Liver (tissue), 9 donors: ENCODE measurements around the gene ZCCHC12. TPM values are rescaled to one million over a fixed set of nuclear protein-coding genes. Genes with fewer than 3 reads are reported as not detected.

Experiments
- DNase-seq: peaks from one replicate; pipeline ENCODE4 v3.0.0-alpha.2; 2017; ENCODE audit warnings: low spot score
- H3K27ac ChIP-seq, 2 donors: one replicate each; pipeline ENCODE4 v1.7.0; 2013; ENCODE audit warnings: inconsistent platforms in 2 of 2, low read length in 2 of 2, control low read depth in 1 of 2, low read depth in 1 of 2, mild to moderate bottlenecking in 1 of 2
- H3K27me3 ChIP-seq, 4 donors: one replicate each; pipeline versions ENCODE4 v1.6.1 to v1.7.0; 2013; ENCODE audit warnings: low read length in 3 of 4, inconsistent platforms in 1 of 4, mild to moderate bottlenecking in 1 of 4, moderate library complexity in 1 of 4; ENCODE audit not compliant: control insufficient read depth in 4 of 4, insufficient read depth in 4 of 4
- H3K36me3 ChIP-seq, 4 donors: one replicate each; pipeline versions ENCODE4 v1.6.1 to v1.7.0; 2013; ENCODE audit warnings: low read length in 3 of 4, mild to moderate bottlenecking in 3 of 4, low read depth in 1 of 4, moderate library complexity in 1 of 4; ENCODE audit not compliant: control insufficient read depth in 4 of 4, insufficient read depth in 3 of 4
- H3K4me1 ChIP-seq, 4 donors: one replicate each; pipeline versions ENCODE4 v1.6.1 to v1.7.0; 2013; ENCODE audit warnings: low read length in 3 of 4, mild to moderate bottlenecking in 3 of 4, moderate library complexity in 1 of 4; ENCODE audit not compliant: control insufficient read depth in 4 of 4, insufficient read depth in 4 of 4
- H3K4me3 ChIP-seq, 3 donors: one replicate each; pipeline versions ENCODE4 v1.6.1 to v1.7.0; 2013; ENCODE audit warnings: low read length in 3 of 3, control low read depth in 1 of 3, low read depth in 1 of 3, mild to moderate bottlenecking in 1 of 3
- H3K9ac ChIP-seq, 2 donors: one replicate each; pipeline ENCODE4 v1.7.0; 2013; ENCODE audit warnings: low read length in 2 of 2, mild to moderate bottlenecking in 2 of 2, moderate library complexity in 2 of 2, control low read depth in 1 of 2, low read depth in 1 of 2
- H3K9me3 ChIP-seq, 4 donors: one replicate each; pipeline versions ENCODE4 v1.6.1 to v1.7.0; 2013; ENCODE audit warnings: low read length in 3 of 4; ENCODE audit not compliant: control insufficient read depth in 4 of 4
- ATF3 ChIP-seq: IDR thresholded peaks from 2 replicates; pipeline ENCODE4 v1.6.1; 2016; ENCODE audit warnings: antibody characterized with exemption
- CTCF ChIP-seq: fragments of 150-350 bp; IDR thresholded peaks from 2 replicates; pipeline ENCODE4 v1.5.1; 2017; ENCODE audit warnings: improper control_type of control experiment, low read depth, low read length; ENCODE audit not compliant: missing input control
- EGR1 ChIP-seq, 2 donors: IDR thresholded peaks; 2 replicates each; pipeline ENCODE4 v1.6.1; 2016 to 2018; ENCODE audit warnings: antibody characterized with exemption in 2 of 2, low read depth in 2 of 2
- FOXA2 ChIP-seq: IDR thresholded peaks from 2 replicates; pipeline ENCODE4 v1.6.1; 2016; ENCODE audit warnings: antibody characterized with exemption
- JUND ChIP-seq, 2 donors: IDR thresholded peaks; 2 replicates each; pipeline ENCODE4 v1.6.1; 2016; ENCODE audit warnings: antibody characterized with exemption in 2 of 2
- NR2F2 ChIP-seq: IDR thresholded peaks from 2 replicates; pipeline ENCODE4 v1.6.1; 2016; ENCODE audit warnings: antibody characterized with exemption
- REST ChIP-seq: IDR thresholded peaks from 2 replicates; pipeline ENCODE4 v1.6.1; 2016; ENCODE audit warnings: antibody characterized with exemption, mild to moderate bottlenecking
- RXRA ChIP-seq, 2 donors: IDR thresholded peaks; 2 replicates each; pipeline ENCODE4 v1.6.1; 2017 to 2018; ENCODE audit warnings: antibody characterized with exemption in 2 of 2, mild to moderate bottlenecking in 1 of 2
- SP1 ChIP-seq: IDR thresholded peaks from 2 replicates; pipeline ENCODE4 v1.6.1; 2018; ENCODE audit warnings: antibody characterized with exemption, mild to moderate bottlenecking
- TAF1 ChIP-seq: conservative IDR thresholded peaks from 2 replicates; pipeline ENCODE4 v1.6.1; 2016; ENCODE audit warnings: antibody characterized with exemption, mild to moderate bottlenecking
- WGBS: extraction: QIAGEN DNeasy Blood & Tissue Kit; methylation state at CpG from one replicate; pipeline ENCODE4 v1.1.7; 2013; 5-methylcytosine and 5-hydroxymethylcytosine counted together
- polyA plus RNA-seq, 2 donors: library from polyadenylated mRNA; stranded (reverse) in 1 of 2; unstranded in 1 of 2; fragments of 200-250 nt in 1 of 2; fragments of >200 nt in 1 of 2; fragmentation: Nextera tagmentation in 1 of 2; extraction: Ambion mirVana in 1 of 2; gene quantifications; one replicate each; pipeline versions ENCODE4 v1.2.1 to v1.2.3, GENCODE V29; 2013 to 2015
- total RNA-seq, 2 donors: library from RNA; depleted of rRNA; stranded (reverse); fragments of >200 nt; gene quantifications; one replicate each; pipeline ENCODE4 v1.2.3, GENCODE V29; 2014
- donor health status: healthy.
- donor health status: healthy.
- donor health status: healthy.
- donor health status: healthy.
- donor health status: healthy.

ZCCHC12 gene
- total RNA-seq (not detected), polyA plus RNA-seq (not detected)

GRCh38 chrX:118823263-118824172, at the start of gene ZCCHC12:
ZCCHC12 (plus strand) TSS chrX:118823824; CDS start chrX:118825245, 1,421 bp downstream.
- H3K4me1 ChIP-seq, result peaks cover 0 to 8% (median 7%) of the 10 kb centered on the region in 4 donors
- DNase-seq, result peak; percentile 33
- peaks cover 0 to 6% (median under 1%) of the 10 kb centered on the region in 4 donors for H3K27me3 ChIP-seq

GRCh38 chrX:118779581-118779980, 44.0 kb upstream of the ZCCHC12 start:
- no peak for DNase-seq
- WGBS, result 92% methylated on average over 2 of the region's 2 CpGs
- TF ChIP-seq ATF3, result no peak
- no peak for TF ChIP-seq REST
- peaks cover 0 to 15% (median 5%) of the 10 kb centered on the region in 4 donors for H3K36me3 ChIP-seq
- H3K4me3 ChIP-seq, result no peak overlapping the region
- no peak overlapping the region for H3K27ac ChIP-seq
- H3K4me1 ChIP-seq, result no peaks in the 10 kb centered on the region
- H3K9me3 ChIP-seq, result no peaks in the 10 kb centered on the region
- H3K27me3 ChIP-seq, result no peaks in the 10 kb centered on the region
- H3K9ac ChIP-seq, result no peak overlapping the region

More at GRCh38 chrX:118823263-118824172, at the start of gene ZCCHC12:
- H3K36me3 ChIP-seq, result no peaks in the 10 kb centered on the region
- no peaks in the 10 kb centered on the region for H3K9me3 ChIP-seq
- no peak within 1 kb of the TSS for H3K27ac ChIP-seq
- 5% methylated on average over 51 of the region's 51 CpGs for WGBS
- H3K9ac ChIP-seq, result no peak within 1 kb of the TSS
- H3K4me3 ChIP-seq, result peak within 1 kb of the TSS in 1 of 3 donors; percentile 32
- peak; percentile 77 to 78 for TF ChIP-seq EGR1 (IDR thresholded peaks at IDR 0.05; ENCODE audit: low read depth in 2 of 2)
- no peak for TF ChIP-seq TAF1

- Histone ChIP-seq H3K36me3 (peaks cover 0 to 14% (median 2%) of the 10 kb centered on the region in 4 donors), H3K27me3 (no peaks in the 10 kb centered on the region), H3K9ac (no peak overlapping the region), H3K4me3 (no peak overlapping the region), H3K9me3 (no peaks in the 10 kb centered on the region), H3K4me1 (no peaks in the 10 kb centered on the region), H3K27ac (no peak overlapping the region)
- 77% methylated on average over 2 of the region's 2 CpGs for WGBS
- TF ChIP-seq EGR1 (IDR thresholded peaks at IDR 0.05; ENCODE audit: low read depth in 2 of 2), result no peak
- TF ChIP-seq SP1, result no peak
- TF ChIP-seq REST, result no peak
- no peak for TF ChIP-seq ATF3
- TF ChIP-seq JUND (IDR thresholded peaks at IDR 0.05), result no peak
- TF ChIP-seq FOXA2, result no peak
- no peak for TF ChIP-seq NR2F2
- no peak for TF ChIP-seq CTCF
- no peak for TF ChIP-seq RXRA (IDR thresholded peaks at IDR 0.05)
- no peak for TF ChIP-seq TAF1
- no peak for DNase-seq
Measured at GRCh38 chrX:118780509-118780908, 43.1 kb upstream of the ZCCHC12 start.
